NCI-H748 (cell line): ENCODE measurements around the gene HMX1.
A peak's percentile ranks its signal among the peaks of the same experiment; 100 is the strongest.

Experiments
- DNase-seq: peaks from one replicate; lab custom pipeline; 2025; ENCODE audit not compliant: unreplicated experiment; lab: John Stamatoyannopoulos, UW

Gene HMX1

DNA sequence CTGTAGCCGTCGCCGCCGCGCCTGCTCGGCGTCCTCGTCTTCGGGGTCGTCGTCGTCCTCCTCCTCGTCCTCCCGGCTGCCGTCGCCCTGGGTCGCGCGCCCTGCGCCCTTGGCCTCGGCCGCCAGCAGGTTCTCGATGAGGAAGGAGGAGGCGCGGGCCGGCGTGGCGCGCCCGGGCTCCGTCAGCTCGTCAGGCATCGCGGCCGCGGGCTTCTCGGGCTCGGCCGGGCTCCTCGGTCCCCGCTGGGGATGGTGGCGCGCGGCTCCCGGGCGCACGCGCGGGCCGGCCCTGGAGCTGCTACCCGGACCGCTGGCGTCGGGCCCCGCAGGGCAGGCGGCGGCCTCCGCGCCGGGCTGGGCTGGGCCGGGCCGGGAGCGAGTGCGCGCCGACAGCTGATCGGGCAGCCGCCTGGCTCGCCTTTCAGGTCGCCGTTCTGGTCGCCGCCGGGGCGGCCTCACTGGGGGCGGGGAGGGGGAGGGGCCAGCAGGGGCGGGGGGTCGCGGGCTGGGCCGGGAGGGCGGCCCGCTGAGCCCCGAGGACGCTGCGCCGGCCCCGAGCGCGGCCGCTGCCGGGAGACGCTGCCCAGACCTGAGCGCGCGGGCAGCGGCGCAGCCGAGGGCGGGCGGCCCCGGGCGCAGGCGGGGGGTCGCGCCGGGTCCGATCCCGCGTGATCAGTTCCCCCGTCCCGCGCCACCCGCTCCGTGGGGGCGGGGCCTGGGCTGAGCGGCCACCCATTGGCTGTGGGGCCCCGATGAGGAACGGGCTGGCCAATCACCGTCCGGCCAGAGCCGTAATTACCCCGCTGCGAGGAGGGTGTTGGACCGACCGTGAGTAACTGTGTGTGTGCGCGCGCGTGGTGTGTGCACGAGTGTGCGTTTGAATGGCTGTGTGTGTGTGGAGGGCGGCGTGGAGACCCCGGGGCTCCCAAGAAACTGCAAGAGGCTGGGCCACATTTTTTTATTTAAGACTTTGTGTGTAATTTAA is at the start of gene HMX1:
Gene HMX1, minus strand, starts transcription at position 423 of the 985 bp plus-strand sequence. Its CDS starts 225 bp downstream, at position 198.
- no peak for DNase-seq

DNA sequence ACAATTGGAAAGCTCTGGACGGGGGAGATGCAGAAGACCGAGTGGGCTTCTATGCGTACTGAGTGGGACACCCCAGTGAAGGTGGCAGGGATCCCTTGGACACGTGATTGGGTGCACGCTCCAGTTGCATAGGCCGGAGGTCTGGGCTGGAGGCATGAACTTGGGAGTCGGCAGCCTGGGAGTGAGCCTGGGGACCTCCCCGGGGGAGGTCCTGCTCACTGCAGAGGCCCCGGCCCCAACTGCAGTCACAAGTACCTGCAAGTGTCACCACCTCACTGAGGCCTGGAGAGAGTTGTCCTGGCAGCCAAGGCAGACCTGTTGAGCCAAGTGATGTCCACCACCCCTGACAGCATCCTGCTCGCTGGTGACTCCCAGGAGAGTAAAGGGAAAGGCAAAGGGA is 49.3 kb upstream of the HMX1 start:
- no peak for DNase-seq

DNA sequence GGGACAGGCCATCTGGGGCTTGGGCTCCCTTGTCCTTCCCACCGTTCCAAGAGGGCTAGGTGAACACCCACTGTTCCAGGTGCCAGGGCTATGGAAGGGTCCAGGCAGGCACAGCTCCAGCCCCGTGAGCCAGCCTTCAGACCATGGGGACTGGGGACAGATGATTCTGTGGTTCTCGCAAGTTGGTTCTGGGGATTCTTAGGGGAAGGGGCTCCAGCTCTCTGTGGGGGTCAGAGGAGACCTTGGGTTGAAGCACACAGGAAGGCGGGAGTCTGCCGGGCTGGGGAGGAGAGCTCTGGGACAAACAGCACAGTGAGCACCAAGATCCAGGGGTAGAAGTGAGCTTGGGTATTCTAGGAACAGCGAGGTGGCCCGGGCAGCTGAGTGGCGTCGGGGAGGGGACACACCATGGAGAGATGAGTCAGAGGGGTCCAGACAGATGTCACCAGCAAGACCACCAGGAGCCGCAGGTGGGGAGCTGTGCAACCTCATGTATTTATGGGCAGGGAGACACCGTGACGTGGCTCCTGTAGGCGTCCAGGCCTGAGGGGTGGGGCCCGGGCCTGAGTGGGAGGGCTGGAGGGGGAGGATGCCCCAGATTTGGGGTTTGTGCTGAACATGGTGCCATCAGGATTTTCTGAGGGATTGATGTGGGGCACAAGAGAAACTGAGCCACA is 48.8 kb upstream of the HMX1 start:
- DNase-seq = no peak

DNA sequence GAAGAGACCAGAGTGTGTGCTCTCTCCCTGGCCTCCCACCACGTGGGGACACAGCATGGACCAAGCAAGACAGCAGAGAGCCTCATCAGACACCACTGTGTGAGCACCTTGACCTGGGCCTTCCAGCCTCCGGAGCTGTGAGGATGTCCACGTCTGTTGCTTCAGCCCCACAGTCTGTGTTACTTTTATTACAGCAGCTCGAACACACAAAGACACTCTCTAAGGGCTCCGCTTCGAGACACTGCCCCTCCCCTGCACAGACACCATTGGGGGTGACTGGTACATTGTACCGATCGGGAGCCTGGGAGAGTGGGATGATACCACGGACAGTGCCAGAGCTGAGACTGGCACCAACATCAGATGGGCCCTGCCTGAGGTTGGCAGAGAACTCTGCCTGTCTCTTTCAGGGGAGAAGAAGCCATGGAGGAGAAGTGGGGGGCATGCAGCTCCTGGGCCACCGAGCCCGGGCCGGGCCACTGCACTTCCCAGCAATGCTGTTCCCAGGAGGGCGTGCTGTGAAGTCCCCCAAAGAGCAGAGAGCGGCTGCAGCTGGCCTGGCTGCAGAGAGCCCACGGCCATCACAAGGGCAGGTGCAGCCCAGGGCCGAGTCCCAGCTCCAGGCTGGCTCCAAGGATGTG is 48.1 kb upstream of the HMX1 start:
- no peak for DNase-seq

DNA sequence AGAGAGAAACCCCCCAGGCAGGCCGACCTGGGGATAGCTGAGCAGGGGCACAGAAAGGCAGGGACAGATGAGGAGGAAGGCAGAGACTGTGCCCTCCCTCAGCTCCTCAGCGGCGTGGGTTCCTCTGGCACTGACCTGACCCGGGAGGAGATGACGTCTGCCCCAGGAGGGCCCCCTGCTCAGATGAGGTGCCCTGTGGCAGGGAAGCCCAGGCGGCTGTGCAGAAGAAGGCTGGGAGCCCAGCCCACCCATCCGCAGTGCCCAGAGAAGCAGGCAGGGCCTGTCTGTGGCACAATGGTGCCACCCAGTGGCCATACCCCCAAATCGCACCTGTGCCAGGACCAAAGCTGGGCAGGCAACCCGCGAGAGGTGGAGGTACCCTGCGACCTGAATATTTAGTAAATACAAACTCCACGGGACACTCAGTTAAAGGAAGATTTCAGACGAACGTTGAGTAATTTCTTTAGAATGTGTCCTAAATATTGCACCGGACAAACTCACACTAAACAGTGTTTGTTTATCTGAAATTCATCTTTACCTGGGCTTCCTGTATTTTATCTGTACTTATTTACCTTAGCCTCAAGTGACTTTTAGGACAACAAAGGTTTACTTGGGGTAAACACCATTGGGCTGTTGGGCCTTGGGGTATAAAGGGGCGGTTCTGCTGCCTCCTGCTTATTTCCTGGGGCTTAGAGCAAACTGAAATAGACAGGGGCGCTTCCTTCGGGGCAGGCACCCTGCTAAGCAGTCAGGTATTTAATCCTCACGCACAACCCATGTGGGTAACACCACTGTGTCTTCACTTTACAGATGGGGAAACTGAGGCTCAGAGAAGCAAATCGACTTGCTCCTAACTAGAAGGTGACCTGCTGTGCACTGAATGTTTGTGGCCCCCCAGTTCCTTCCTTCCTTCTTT is 46.5 kb upstream of the HMX1 start:
- peak; percentile 20 for DNase-seq

DNA sequence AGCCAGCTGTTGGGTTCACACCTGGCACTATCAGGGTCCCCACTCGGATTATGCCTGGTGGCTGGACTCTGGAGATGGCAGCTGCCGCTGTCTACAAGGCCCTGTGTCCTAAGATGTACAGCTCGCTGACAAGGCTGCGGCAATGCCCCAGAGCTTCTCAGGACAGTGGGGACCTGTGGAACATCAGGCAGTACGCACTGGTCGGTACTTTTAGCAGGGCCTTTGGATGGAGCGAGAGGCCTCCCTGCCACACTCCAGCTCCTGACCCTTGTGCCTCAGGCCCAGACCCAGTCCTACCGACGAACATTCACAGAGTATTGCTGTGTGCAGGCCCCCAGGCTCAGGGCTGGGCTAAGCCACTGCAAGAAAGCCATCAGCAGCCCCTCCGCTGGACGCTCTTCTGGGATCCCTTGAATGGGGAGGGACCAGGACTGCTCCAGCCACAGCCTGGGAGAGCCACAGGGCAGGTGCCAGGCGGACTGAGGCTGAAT is 45.7 kb upstream of the HMX1 start:
- DNase-seq = no peak

DNA sequence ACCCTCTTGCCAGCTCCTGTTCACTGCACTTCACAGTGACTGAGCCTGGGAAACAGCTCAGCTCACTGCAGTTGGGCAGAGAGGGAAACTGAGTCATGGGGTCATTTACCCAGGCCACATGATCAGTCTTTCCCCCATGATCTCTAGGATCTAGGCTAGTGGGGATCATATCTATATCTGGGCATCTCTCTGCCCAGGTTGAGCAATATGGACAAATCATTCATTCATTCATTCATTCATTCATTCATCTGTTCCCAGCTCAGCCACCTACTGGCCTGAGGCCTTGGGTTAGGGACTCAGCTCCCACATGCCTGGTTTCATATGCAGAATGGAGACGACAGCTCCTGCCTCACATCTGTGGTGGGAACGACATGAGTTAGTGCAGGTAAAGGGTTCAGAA is 45.3 kb upstream of the HMX1 start:
- DNase-seq = no peak

DNA sequence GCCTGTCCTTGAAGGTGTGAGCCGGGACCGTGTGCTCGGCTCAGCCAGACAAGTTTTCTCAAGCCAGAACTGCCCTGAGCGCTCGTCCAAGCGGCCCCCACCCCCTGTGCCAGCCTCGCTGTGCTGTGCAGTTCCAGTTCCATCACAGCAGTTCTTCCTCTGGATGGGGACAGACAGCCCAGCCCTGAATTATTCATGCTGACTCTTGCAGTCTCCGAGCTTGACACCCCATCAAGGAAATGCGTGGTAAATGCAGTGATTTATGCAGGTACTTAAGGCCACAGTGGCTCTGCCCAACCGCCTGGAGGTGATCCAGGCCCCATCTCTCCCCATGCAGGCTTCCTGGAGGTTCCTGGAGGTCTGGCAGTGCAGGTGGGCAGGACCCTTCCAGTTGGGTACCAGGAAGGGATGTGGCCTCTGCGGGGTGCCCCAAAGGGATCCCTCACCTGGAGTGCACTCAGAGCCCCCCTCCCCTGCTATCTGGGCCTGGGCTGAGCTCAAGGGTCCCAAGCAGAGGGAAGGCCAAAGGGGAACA is 44.8 kb upstream of the HMX1 start:
- DNase-seq = no peak

DNA sequence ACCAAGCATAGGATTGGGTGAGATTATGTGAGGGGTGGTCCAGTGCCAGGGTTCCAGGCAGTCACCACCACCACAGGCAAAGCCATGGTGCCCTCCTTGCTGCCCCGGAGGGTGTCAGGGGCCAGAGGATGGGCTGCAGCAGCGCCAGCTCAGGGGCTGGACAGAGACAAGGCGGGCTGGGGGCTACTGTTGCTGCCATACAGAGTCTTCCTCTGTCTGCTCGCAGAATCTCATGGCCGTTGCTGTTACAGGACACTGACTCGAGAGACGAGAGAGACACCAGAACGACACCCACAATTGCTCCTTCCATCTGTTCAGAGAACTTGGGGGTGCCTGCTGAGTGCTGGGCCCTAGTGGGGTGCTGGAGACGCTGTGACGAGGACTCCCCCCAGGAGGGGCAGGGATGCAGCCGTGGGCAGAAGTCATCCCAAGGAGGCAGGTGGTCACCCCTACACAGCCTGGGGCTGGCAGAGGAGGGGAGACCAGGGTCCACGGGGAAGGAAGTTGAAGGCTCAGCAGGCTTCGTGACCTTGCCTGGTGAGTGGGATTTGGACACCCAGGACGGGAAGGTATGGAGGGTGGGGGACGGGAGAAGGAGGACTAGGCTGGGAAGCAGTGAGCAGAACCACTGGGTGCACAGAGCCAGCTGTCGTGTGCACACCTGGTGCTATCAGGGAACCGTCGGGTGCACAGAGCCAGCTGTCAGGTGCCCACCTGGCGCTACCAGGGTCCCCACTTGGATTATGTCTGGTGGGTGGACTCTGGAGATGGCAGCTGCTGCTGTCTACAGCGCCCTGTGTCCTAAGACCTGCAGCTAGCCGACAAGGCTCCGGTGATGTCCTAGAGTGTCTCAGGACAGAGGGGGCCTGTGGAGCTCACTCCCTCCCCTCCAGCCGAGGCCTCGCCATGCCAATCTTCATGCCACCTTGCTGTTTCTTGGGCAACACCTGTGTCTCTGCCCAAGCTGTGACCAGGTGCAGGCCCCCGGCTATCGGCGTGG is 43.9 kb upstream of the HMX1 start:
- no peak for DNase-seq

DNA sequence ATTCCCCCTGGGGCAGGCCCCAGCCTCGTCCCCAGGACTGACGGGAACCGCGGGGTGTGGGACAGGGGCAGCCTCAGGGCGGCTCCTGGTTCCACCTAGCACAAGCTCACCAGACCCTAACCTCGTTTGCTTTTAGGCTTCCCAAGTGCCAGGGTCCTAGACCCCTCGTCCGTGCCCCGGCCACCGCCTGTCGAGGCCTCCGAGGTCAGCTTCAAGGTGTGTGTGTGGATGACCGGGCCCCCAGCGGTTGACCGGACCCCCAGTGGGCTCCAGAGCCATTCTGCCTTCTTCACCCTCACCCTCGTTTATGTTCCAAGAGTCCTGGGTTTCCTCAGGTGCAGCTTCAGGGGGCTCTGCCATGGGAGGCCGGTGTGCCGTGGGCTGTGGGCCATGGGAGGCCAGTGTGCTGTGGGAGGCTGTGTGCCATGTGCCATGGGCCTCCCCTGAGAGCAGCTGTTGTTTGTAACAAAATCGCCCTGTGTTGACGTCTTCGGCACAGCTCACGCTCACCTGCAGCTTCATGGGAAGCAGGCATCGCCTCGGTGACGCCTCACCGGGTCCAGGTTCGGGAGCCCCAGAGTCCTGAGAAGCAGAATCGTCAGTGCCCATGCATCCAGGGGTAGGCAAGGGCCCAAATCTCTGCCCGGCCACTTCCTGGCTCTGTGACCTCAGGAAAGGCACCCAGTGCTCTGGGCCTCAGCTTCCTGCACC is 43.0 kb upstream of the HMX1 start:
- DNase-seq = no peak

DNA sequence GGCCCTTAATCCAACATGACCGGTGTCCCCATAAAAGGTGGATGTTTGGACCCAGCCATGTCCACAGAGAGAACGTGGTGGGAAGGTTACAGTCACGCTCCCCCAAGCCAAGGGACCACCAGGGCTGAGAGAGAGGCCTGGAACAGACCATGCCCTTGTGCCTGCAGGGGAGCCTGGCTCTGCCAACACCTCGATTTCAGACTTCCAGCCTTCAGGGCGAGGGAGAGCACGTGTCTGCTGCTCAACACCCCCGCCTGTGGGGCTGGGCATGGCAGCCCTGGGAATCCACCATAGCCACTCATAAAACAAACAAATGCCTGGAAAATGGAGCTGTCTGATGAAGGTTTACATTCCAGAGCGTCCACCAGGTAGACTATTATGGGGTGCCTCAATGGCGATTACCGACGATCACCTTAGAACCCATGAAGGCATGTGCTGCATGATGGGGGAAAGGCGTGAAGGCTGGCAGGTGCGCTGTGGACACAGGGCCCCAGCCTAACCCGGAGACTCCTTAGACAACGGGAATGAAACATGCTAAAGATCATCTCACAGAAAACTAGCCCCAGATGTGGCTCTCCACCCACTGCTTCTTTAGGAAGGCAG is 42.3 kb upstream of the HMX1 start:
- DNase-seq = no peak

DNA sequence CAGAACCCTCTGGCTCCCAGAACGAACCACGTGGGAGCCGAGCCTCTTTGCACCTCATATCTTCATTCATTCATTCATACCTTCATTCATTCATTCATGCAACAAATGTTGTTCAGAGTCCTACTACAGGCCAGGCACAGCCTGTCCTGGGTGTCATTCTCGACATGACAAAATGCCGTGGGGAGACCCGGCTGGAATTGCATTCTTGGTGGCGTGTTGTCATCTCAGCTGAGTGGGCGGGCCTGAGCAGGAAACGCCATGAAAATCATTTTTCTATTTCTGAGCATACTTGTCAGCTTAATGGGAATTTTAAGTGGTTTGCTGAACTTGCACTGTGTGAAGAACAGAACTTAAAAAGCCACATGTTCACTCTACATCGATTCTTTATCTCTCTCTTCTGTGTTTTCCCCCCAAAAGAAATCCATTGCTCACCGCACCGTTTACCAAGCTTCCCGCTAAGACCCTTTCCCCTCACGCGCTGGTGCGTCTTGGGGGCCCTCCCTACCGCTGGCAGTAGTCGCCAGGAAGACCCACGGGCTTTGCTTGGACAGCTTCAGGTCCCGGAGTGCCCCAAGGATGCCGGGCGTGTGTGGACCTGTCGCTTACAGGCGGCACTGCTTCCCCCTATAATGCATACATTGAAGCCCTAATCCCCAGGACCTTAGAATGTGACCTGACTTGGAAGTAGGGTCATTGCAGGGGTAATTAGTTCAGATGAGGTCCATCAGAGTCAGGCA is 41.6 kb upstream of the HMX1 start:
- DNase-seq = no peak

DNA sequence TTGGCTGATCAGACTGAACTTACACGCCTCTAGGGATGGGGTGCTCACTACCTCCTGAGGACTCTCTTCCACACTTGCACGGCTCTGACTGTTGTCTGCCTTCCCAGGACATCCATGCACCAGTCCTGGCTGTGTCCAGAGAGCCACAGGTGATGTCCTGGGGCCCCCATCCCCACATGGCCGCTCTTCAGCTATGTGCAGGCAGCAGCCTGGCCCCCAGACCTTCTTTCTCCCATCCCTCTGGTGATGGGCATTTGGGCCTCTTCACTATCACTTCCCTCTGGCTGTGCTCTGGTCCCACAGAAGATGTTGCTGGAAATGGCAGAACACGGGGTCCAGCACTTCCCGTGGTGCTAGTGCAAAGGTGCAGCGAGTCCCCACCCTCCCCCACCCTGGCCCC is 40.9 kb upstream of the HMX1 start:
- no peak for DNase-seq

DNA sequence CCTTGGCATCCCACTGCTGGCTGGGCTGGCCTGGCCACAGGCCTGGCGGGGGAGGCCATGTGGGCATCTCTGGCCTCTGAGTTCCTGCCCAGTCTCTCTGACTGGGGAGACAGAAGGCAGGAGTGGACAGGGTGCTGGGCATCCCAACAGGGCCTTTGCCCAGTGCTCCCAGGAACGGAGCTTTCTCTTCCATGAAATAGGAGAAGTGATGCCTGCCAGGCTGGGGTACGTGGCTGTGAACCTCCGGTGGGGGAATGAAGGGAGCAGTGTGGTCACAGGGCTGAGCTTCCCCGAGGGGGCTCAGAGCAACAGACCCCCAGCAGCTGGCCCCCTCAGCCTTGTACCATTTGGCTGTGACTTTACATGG is 40.4 kb upstream of the HMX1 start:
- no peak for DNase-seq

DNA sequence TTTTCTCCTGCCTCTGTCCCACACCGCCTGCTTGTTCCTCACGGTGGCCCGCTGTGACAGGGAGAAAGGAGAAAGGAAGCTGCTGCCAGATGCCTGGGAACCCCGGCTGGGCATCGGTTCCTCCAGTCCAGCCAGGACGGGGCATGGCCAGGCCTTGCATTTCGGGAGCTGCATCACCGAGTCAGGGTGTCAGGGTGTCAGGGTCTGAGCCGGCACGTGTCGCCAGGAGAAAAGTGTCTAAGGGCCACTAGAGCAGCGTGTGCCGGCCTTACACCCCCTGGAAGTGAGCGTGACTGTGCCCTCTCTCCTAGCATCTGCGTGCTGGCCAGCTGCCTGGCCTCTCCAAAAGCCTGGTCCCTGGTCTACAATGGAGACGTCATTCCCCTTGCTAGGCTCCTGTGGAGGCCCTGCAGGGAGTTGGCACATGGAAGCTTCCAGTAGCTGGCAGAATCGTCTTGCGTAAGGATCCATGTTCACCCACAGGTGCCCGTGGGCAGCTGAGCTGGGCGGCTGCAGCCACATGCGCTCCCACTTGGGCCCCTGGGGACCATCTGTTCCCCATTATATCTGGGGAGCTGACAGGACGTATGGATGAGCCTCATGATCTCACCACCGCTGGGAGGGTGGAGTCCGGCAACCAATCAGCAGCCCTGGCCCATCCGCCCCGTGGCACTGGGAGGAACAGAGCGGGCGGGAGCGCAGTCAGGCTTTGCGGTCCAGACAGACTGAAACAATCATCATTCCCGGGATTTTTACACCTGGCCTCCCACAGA is 39.9 kb upstream of the HMX1 start:
- DNase-seq = no peak

DNA sequence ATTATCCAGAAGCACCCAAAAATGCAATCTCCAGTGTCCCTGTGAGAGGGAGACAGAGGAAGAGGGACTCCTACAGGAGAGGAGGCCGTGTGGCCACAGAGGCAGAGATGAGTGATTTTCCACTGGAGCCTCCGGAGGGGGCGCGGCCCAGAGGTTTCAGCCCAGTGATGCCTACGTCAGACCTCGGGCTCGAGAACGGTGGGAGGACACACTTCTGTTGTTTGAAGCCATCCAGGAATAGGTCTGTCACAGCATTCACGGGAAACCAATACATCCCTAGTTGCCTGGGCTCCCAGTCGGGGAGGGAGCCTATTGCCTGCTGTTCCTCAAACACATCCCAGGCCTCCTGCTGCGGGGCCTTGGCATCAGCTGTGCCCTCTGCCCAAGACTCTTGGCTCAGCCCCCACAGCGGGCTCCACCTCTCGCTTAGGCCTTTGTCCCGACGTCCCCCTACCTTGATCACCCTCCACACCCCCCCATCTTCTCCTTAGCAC is 39.2 kb upstream of the HMX1 start:
- no peak for DNase-seq
